H9 (cell line): ENCODE data around the gene SH3GL3. TPM values are rescaled to one million over a fixed set of nuclear protein-coding genes. Genes with fewer than 3 reads are reported as not detected.
A peak's percentile ranks its signal among the peaks of the same experiment; 100 is the strongest.

ENCODE experiments used
- DNase-seq: peaks from one replicate; pipeline ENCODE4 v3.0.0-alpha.2; 2017
- H2AFZ ChIP-seq: one replicate; pipeline ENCODE4 v1.6.1; 2013; ENCODE audit warnings: mild to moderate bottlenecking, low read length, control low read depth, moderate library complexity
- H2AK5ac ChIP-seq: 2 replicates; pipeline ENCODE4 v1.6.1; 2013; ENCODE audit warnings: low read length, control low read depth, mixed read lengths; ENCODE audit not compliant: insufficient read length
- H2BK120ac ChIP-seq: one replicate; pipeline ENCODE4 v1.6.1; 2013; ENCODE audit warnings: low read depth, mild to moderate bottlenecking, low read length, control low read depth, inconsistent platforms; ENCODE audit not compliant: poor library complexity, severe bottlenecking
- H2BK12ac ChIP-seq: 2 replicates; pipeline ENCODE4 v1.6.1; 2013; ENCODE audit warnings: low read length, control low read depth, mixed read lengths, low read depth; ENCODE audit not compliant: insufficient read length
- H2BK15ac ChIP-seq: 2 replicates; pipeline ENCODE4 v1.6.1; 2013; ENCODE audit warnings: low read depth, low read length, control low read depth
- H2BK20ac ChIP-seq: one replicate; pipeline ENCODE4 v1.6.1; 2013; ENCODE audit warnings: low read depth, mild to moderate bottlenecking, low read length, control low read depth, inconsistent platforms; ENCODE audit not compliant: poor library complexity, severe bottlenecking
- H2BK5ac ChIP-seq: 2 replicates; pipeline ENCODE4 v1.6.1; 2013; ENCODE audit warnings: low read length, control low read depth, mixed read lengths; ENCODE audit not compliant: insufficient read length
- H3K14ac ChIP-seq: 2 replicates; pipeline ENCODE4 v1.6.1; 2013; ENCODE audit warnings: low read length, control low read depth; ENCODE audit not compliant: insufficient read depth
- H3K18ac ChIP-seq: 2 replicates; pipeline ENCODE4 v1.6.1; 2013; ENCODE audit warnings: low read depth, mild to moderate bottlenecking, mixed read lengths, low read length, control low read depth; ENCODE audit not compliant: insufficient read length
- H3K23ac ChIP-seq: 2 replicates; pipeline ENCODE4 v1.6.1; 2013; ENCODE audit warnings: low read length, control low read depth, mixed read lengths, low read depth; ENCODE audit not compliant: insufficient read length
- H3K23me2 ChIP-seq: 2 replicates; pipeline ENCODE4 v1.6.1; 2013; ENCODE audit warnings: low read depth, mild to moderate bottlenecking, mixed read lengths, low read length, control low read depth; ENCODE audit not compliant: insufficient read length, poor library complexity, severe bottlenecking
- H3K27ac ChIP-seq: 2 replicates; pipeline ENCODE4 v1.5.1; 2013; ENCODE audit warnings: low read length, control low read depth, mixed read lengths, low read depth; ENCODE audit not compliant: insufficient read length
- H3K27me3 ChIP-seq: 2 replicates; pipeline ENCODE4 v1.6.1; 2013; ENCODE audit warnings: low read length, control low read depth, inconsistent platforms; ENCODE audit not compliant: insufficient read depth
- H3K4ac ChIP-seq: 2 replicates; pipeline ENCODE4 v1.6.1; 2013; ENCODE audit warnings: low read depth, mild to moderate bottlenecking, control low read depth, inconsistent platforms, low read length, moderate library complexity
- H3K4me1 ChIP-seq: 2 replicates; pipeline ENCODE4 v1.6.1; 2013; ENCODE audit warnings: low read length, control low read depth, inconsistent platforms; ENCODE audit not compliant: insufficient read depth
- H3K4me2 ChIP-seq: 2 replicates; pipeline ENCODE4 v1.6.1; 2013; ENCODE audit warnings: low read length, control low read depth, mixed read lengths; ENCODE audit not compliant: insufficient read length, insufficient read depth
- H3K56ac ChIP-seq: 2 replicates; pipeline ENCODE4 v1.6.1; 2013; ENCODE audit warnings: low read depth, mild to moderate bottlenecking, mixed read lengths, low read length, control low read depth; ENCODE audit not compliant: insufficient read length
- H3K79me1 ChIP-seq: 2 replicates; pipeline ENCODE4 v1.6.1; 2013; ENCODE audit warnings: low read depth, mild to moderate bottlenecking, moderate library complexity, low read length, control low read depth, inconsistent platforms; ENCODE audit not compliant: insufficient read depth, poor library complexity, severe bottlenecking
- H3K79me2 ChIP-seq: 2 replicates; pipeline ENCODE4 v1.6.1; 2013; ENCODE audit warnings: low read length, control low read depth, inconsistent platforms; ENCODE audit not compliant: insufficient read depth
- H3K9ac ChIP-seq: 2 replicates; pipeline ENCODE4 v1.6.1; 2013; ENCODE audit warnings: low read length, control low read depth, mixed read lengths; ENCODE audit not compliant: insufficient read length; ENCODE audit errors: extremely low read depth
- H3K9me3 ChIP-seq: one replicate; pipeline ENCODE4 v1.6.1; 2013; ENCODE audit warnings: low read depth, low read length, inconsistent platforms; ENCODE audit not compliant: control insufficient read depth
- H3T11ph ChIP-seq: one replicate; pipeline ENCODE4 v1.6.1; 2013; ENCODE audit warnings: mild to moderate bottlenecking, low read length, control low read depth, inconsistent platforms
- H4K20me1 ChIP-seq: one replicate; pipeline ENCODE4 v1.6.1; 2013; ENCODE audit not compliant: control insufficient read depth, insufficient read length, insufficient read depth
- H4K5ac ChIP-seq: 2 replicates; pipeline ENCODE4 v1.6.1; 2013; ENCODE audit warnings: low read depth, mild to moderate bottlenecking, mixed read lengths, low read length, control low read depth; ENCODE audit not compliant: insufficient read length
- H4K8ac ChIP-seq: replicated peaks from 2 replicates; pipeline ENCODE4 v1.6.1; 2013; ENCODE audit warnings: low read length, control low read depth, mixed read lengths, low read depth; ENCODE audit not compliant: insufficient read length
- H4K91ac ChIP-seq: 2 replicates; pipeline ENCODE4 v1.6.1; 2013; ENCODE audit warnings: low read depth, mild to moderate bottlenecking, moderate library complexity, mixed read lengths, low read length, control low read depth; ENCODE audit not compliant: insufficient read length
- H3K27ac Mint-ChIP-seq, 3 experiments: 2 replicates in 2 of 3; 3 replicates in 1 of 3; pipeline ENCODE4 v1.8.0; 2020 to 2021; ENCODE audit warnings: mixed read lengths in 3 of 3, mild to moderate bottlenecking in 1 of 3, moderate library complexity in 1 of 3
- H3K27me3 Mint-ChIP-seq: 2 replicates; pipeline ENCODE4 v1.8.0; 2021; ENCODE audit warnings: low read depth, mild to moderate bottlenecking, moderate library complexity, mixed read lengths
- H3K36me3 Mint-ChIP-seq, 3 experiments: 2 replicates in 2 of 3; 3 replicates in 1 of 3; pipeline ENCODE4 v1.8.0; 2020 to 2021; ENCODE audit warnings: low read depth in 3 of 3, mixed read lengths in 3 of 3; ENCODE audit not compliant: insufficient read depth in 1 of 3
- H3K4me1 Mint-ChIP-seq, 2 experiments: 2 replicates each; pipeline ENCODE4 v1.8.0; 2020; ENCODE audit warnings: mixed read lengths in 2 of 2
- H3K4me3 Mint-ChIP-seq, 2 experiments: 2 replicates in 1 of 2; 3 replicates in 1 of 2; pipeline ENCODE4 v1.8.0; 2020 to 2021; ENCODE audit warnings: mild to moderate bottlenecking in 2 of 2, mixed read lengths in 2 of 2, moderate library complexity in 1 of 2
- H3K9me3 Mint-ChIP-seq, 2 experiments: 2 replicates in 1 of 2; 3 replicates in 1 of 2; pipeline ENCODE4 v1.8.0; 2020; ENCODE audit warnings: mild to moderate bottlenecking in 2 of 2, mixed read lengths in 2 of 2, moderate library complexity in 1 of 2
- WGBS: extraction: QIAGEN DNeasy Blood & Tissue Kit; methylation state at CpG from one replicate; pipeline ENCODE4 v1.1.7; 2013; ENCODE audit warnings: missing lambda C conversion rate, low lambda C conversion rate, mixed read lengths; ENCODE audit not compliant: insufficient read length; ENCODE audit errors: extremely low coverage; 5-methylcytosine and 5-hydroxymethylcytosine counted together
- total RNA-seq: library from RNA; stranded (reverse); gene quantifications from 2 replicates; pipeline ENCODE4 v1.2.1, GENCODE V29; 2021
- TF ChIP-seq, protein P1 (sequence below): fragments of 200-600 bp; sonication (generic); conservative IDR thresholded peaks from 3 replicates; pipeline ENCODE4 v1.8.0; 2021; ENCODE audit warnings: antibody characterized with exemption, mild to moderate bottlenecking

SH3GL3 gene
- total RNA-seq, 1 experiment from 2014 or later = 11.2 TPM

DNA sequence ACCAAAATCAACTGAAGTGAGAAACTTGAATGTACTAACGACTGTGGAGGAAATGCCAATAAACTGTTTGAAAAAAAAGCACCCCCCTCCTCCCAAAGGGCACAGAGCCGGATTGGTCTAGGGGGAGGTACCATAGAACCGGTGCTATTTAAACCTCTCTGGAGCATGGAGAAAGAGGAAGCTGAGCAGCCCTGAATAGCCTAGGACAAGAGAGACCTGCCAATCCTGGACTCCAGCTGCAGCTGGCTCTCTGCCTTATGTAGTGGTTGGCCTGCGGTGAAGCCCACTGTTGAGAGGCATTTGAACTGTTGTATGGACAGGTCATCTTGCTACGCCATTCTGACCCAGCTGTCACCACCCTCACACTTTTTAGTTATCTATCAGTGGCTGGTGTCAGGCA, 1.5 kb upstream of the SH3GL3 start:
- Histone ChIP-seq H2BK20ac (no peak overlapping the region), H2BK5ac (no peak overlapping the region), H2BK12ac (no peak overlapping the region), H3K79me2 (no peaks in the 10 kb centered on the region), H3K4me1 (no peaks in the 10 kb centered on the region), H2BK15ac (no peak overlapping the region), H3K9me3 (no peaks in the 10 kb centered on the region), H3K4me2 (no peak overlapping the region), H4K8ac (no peak overlapping the region), H4K5ac (no peak overlapping the region), H3K56ac (no peak overlapping the region), H3K23ac (no peak overlapping the region), H3K18ac (no peak overlapping the region), H4K91ac (no peak overlapping the region), H3K79me1 (no peaks in the 10 kb centered on the region), H4K20me1 (no peaks in the 10 kb centered on the region), H2BK120ac (no peak overlapping the region), H3K27ac (no peak overlapping the region), H2AK5ac (no peak overlapping the region), H3T11ph (no peak overlapping the region), H3K23me2 (peaks cover 9% of the 10 kb centered on the region), H3K9ac (no peak overlapping the region), H3K4ac (no peak overlapping the region), H3K27me3 (no peaks in the 10 kb centered on the region; the same call in 1 of the 2 replicates), H2AFZ (no peak overlapping the region), H3K14ac (no peak overlapping the region)
- TF ChIP-seq, protein P1, sequence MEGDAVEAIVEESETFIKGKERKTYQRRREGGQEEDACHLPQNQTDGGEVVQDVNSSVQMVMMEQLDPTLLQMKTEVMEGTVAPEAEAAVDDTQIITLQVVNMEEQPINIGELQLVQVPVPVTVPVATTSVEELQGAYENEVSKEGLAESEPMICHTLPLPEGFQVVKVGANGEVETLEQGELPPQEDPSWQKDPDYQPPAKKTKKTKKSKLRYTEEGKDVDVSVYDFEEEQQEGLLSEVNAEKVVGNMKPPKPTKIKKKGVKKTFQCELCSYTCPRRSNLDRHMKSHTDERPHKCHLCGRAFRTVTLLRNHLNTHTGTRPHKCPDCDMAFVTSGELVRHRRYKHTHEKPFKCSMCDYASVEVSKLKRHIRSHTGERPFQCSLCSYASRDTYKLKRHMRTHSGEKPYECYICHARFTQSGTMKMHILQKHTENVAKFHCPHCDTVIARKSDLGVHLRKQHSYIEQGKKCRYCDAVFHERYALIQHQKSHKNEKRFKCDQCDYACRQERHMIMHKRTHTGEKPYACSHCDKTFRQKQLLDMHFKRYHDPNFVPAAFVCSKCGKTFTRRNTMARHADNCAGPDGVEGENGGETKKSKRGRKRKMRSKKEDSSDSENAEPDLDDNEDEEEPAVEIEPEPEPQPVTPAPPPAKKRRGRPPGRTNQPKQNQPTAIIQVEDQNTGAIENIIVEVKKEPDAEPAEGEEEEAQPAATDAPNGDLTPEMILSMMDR = no peak
- peaks cover 0 to 2% of the 10 kb centered on the region in 2 experiments; a peak in 1 of 5 replicates for H3K9me3 Mint-ChIP-seq
- peak overlapping the region in 1 of 2 experiments; percentile 94; a peak in 1 of 5 replicates for H3K4me3 Mint-ChIP-seq
- no peaks in the 10 kb centered on the region; a peak in 1 of 7 replicates for H3K36me3 Mint-ChIP-seq
- WGBS = no CpG with 5 or more reads among the region's 5 CpGs
- DNase-seq = no peak
- H3K4me1 Mint-ChIP-seq = peaks cover 13 to 22% of the 10 kb centered on the region in 2 experiments
- H3K27me3 Mint-ChIP-seq = peaks cover 33% of the 10 kb centered on the region
- no peak overlapping the region for H3K27ac Mint-ChIP-seq
